K562 (cell line): ENCODE measurements around the gene ARPC1A. TPM values are rescaled to one million over a fixed set of nuclear protein-coding genes. Genes with fewer than 3 reads are reported as not detected.

Experiments
- ATF1 ChIP-seq, 2 experiments: fragments of 450-650 bp in 1 of 2; IDR thresholded peaks; 2 replicates each; pipeline ENCODE4 v1.6.1; 2016; ENCODE audit warnings: missing compliant biosample characterization in 1 of 2, missing genetic modification characterization in 1 of 2
- DPF2 ChIP-seq: fragments of 450-650 bp; IDR thresholded peaks from 2 replicates; pipeline ENCODE4 v1.6.1; 2016
- FOSL1 ChIP-seq: fragments of 200-800 bp; sonication (Bioruptor generic); conservative IDR thresholded peaks from 2 replicates; pipeline ENCODE4 v1.6.1; 2016; ENCODE audit warnings: missing genetic modification characterization, missing compliant biosample characterization
- KLF13 ChIP-seq: fragments of 450-650 bp; IDR thresholded peaks from 2 replicates; pipeline ENCODE4 v1.6.1; 2016; ENCODE audit warnings: missing genetic modification characterization, low read depth, mild to moderate bottlenecking, missing compliant biosample characterization, moderate library complexity, borderline replicate concordance
- NUFIP1 ChIP-seq: fragments of 450-650 bp; IDR thresholded peaks from 2 replicates; pipeline ENCODE4 v1.6.1; 2018; ENCODE audit not compliant: partially characterized antibody
- RB1 ChIP-seq: fragments of 450-650 bp; IDR thresholded peaks from 2 replicates; pipeline ENCODE4 v1.6.1; 2017; ENCODE audit warnings: low read depth, mild to moderate bottlenecking
- SIX5 ChIP-seq, 2 experiments: IDR thresholded peaks; 2 replicates each; pipeline ENCODE4 v1.6.1; 2011; ENCODE audit warnings: low read length in 2 of 2, borderline replicate concordance in 1 of 2, low read depth in 1 of 2, mild to moderate bottlenecking in 1 of 2, moderate library complexity in 1 of 2; ENCODE audit not compliant: insufficient read depth in 1 of 2
- SMARCB1 ChIP-seq: IDR thresholded peaks from 2 replicates; pipeline ENCODE4 v1.6.1; 2011; ENCODE audit warnings: improper control_type of control experiment, low read depth; ENCODE audit not compliant: insufficient read length
- SREBF1 ChIP-seq: fragments of 150-350 bp; IDR thresholded peaks from 2 replicates; pipeline ENCODE4 v1.6.1; 2014; ENCODE audit warnings: antibody characterized with exemption, low read depth, low read length, borderline replicate concordance
- ZBED1 ChIP-seq: IDR thresholded peaks from 2 replicates; pipeline ENCODE4 v1.6.1; 2014
- ZBTB8A ChIP-seq: fragments of 450-650 bp; IDR thresholded peaks from 2 replicates; pipeline ENCODE4 v1.6.1; 2018; ENCODE audit warnings: mild to moderate bottlenecking, moderate library complexity; ENCODE audit not compliant: partially characterized antibody
- ZKSCAN8 ChIP-seq: fragments of 200-800 bp; sonication (Bioruptor generic); IDR thresholded peaks from 2 replicates; pipeline ENCODE4 v1.6.1; 2016; ENCODE audit warnings: missing genetic modification characterization, missing compliant biosample characterization
- polyA plus RNA-seq, 8 experiments: library from polyadenylated mRNA; depleted of rRNA in 4 of 8; stranded (reverse) in 5 of 8; unstranded in 3 of 8; fragments of >200 nt; fragmentation: Nextera tagmentation in 2 of 8; fragmentation: Illumina TruSeq in 1 of 8; extraction: Ambion mirVana in 2 of 8; extraction: Trizol in 1 of 8; gene quantifications; 2 replicates each; pipeline versions ENCODE4 v1.2.1 to v1.2.3, GENCODE V29; 2011 to 2014; ENCODE audit warnings: inconsistent platforms in 1 of 8, missing spikeins in 1 of 8
- total RNA-seq, 7 experiments: library from RNA; depleted of rRNA in 6 of 7; stranded (reverse); fragments of >200 nt in 6 of 7; fragmentation: Illumina TruSeq in 2 of 7; extraction: Trizol in 2 of 7; gene quantifications; 2 replicates each; pipeline versions ENCODE4 v1.2.1 to v1.2.3, GENCODE V29; 2011 to 2021; ENCODE audit warnings: low replicate concordance in 1 of 7
- TF ChIP-seq, protein P1 (sequence below): fragments of 450-650 bp; formaldehyde crosslinking; IDR thresholded peaks from 2 replicates; pipeline ENCODE4 v1.4.0; 2022; ENCODE audit warnings: mild to moderate bottlenecking, moderate library complexity
- TF ChIP-seq, protein P2 (sequence below): fragments of 450-650 bp; formaldehyde crosslinking; IDR thresholded peaks from 2 replicates; pipeline ENCODE4 v1.4.0; 2020; ENCODE audit warnings: mild to moderate bottlenecking
- TF ChIP-seq, protein P3 (sequence below): sonication (generic); formaldehyde crosslinking; IDR thresholded peaks from 2 replicates; pipeline ENCODE4 v1.8.0; 2022; ENCODE audit warnings: mild to moderate bottlenecking, missing genetic modification reagents, borderline replicate concordance
- TF ChIP-seq, protein P4 (sequence below): fragments of 250-450 bp; sonication (Bioruptor Pico); IDR thresholded peaks from 2 replicates; pipeline ENCODE4 v1.5.0; 2021; ENCODE audit warnings: mild to moderate bottlenecking, borderline replicate concordance
- TF ChIP-seq, protein P5 (sequence below), 3 experiments: fragments of 200-800 bp in 1 of 3; sonication (Bioruptor generic) in 1 of 3; sonication (generic) in 1 of 3; formaldehyde crosslinking in 1 of 3; IDR thresholded peaks; 2 replicates each; pipeline versions ENCODE4 v1.6.1 to v1.8.0; 2016 to 2022; ENCODE audit warnings: mild to moderate bottlenecking in 2 of 3, missing compliant biosample characterization in 2 of 3, missing genetic modification characterization in 2 of 3, missing genetic modification reagents in 1 of 3

Gene ARPC1A
- total and polyA plus RNA-seq, 9 of the 15 experiments (the other 6 are each of a cell fraction or from before 2014, with no cell fraction given): 39.5 to 151 (median 86.1) TPM

DNA sequence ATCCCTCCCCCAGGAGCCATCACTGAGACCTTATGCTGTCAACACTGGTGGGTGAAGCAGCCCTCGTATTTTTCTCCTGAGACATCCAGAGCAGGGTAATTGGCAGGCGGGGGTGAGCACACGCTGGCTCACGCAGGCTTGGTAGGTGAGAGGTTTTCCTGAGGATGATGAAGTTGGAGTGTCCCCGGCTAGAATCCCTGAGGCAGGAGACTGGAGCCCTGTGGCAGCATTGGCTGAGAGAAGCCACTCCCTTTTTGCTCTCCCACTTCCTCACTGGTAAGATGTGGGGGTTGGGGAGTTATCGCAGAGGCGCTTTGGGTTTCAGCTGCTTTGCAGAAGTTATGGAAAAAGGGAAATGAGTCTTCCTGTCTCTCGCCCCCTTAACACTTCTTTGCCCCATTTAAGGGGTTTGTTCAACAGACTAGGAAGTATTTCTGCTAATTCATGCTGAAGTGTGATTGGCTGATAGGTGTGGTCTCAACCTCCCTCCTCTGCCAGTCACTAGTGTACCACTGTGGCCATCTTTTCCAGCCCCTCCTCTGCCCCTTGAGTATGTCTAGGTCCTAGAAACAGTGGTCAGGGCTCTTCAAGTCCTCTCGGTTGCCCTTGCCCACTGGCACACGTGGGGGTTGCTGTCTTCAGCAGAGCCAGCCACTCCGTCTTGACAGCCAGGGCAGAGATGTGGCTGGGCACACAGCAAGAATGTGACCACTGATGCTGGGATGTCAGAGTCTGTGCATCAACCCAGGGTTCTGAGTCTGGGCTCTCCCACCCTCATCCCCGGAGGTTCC, 54.5 kb downstream of the ARPC1A start (continued):
- TF ChIP-seq SIX5 (IDR thresholded peaks at IDR 0.05; ENCODE audit: borderline replicate concordance in 1 of 2, insufficient read depth in 1 of 2, low read depth in 1 of 2, low read length in 2 of 2): no peak
- TF ChIP-seq SREBF1: no peak
- TF ChIP-seq KLF13 (tag): no peak
- TF ChIP-seq ZBED1: no peak
- TF ChIP-seq, protein P1, sequence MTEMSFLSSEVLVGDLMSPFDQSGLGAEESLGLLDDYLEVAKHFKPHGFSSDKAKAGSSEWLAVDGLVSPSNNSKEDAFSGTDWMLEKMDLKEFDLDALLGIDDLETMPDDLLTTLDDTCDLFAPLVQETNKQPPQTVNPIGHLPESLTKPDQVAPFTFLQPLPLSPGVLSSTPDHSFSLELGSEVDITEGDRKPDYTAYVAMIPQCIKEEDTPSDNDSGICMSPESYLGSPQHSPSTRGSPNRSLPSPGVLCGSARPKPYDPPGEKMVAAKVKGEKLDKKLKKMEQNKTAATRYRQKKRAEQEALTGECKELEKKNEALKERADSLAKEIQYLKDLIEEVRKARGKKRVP (CRISPR knock-in tag): no peak
- TF ChIP-seq RB1: no peak
- peak; percentile 53 for TF ChIP-seq DPF2
- TF ChIP-seq ZKSCAN8 (CRISPR knock-in tag): no peak; the same call in 1 of the 2 replicates
- TF ChIP-seq, protein P2, sequence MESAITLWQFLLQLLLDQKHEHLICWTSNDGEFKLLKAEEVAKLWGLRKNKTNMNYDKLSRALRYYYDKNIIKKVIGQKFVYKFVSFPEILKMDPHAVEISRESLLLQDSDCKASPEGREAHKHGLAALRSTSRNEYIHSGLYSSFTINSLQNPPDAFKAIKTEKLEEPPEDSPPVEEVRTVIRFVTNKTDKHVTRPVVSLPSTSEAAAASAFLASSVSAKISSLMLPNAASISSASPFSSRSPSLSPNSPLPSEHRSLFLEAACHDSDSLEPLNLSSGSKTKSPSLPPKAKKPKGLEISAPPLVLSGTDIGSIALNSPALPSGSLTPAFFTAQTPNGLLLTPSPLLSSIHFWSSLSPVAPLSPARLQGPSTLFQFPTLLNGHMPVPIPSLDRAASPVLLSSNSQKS (CRISPR knock-in tag): no peak
- TF ChIP-seq ZBTB8A: no peak
- TF ChIP-seq ATF1 (CRISPR knock-in tag; IDR thresholded peaks at IDR 0.05): no peak
- TF ChIP-seq ATF1 (tag; IDR thresholded peaks at IDR 0.05): peak; percentile 36; the same call in 1 of the 2 replicates
- TF ChIP-seq, protein P3, sequence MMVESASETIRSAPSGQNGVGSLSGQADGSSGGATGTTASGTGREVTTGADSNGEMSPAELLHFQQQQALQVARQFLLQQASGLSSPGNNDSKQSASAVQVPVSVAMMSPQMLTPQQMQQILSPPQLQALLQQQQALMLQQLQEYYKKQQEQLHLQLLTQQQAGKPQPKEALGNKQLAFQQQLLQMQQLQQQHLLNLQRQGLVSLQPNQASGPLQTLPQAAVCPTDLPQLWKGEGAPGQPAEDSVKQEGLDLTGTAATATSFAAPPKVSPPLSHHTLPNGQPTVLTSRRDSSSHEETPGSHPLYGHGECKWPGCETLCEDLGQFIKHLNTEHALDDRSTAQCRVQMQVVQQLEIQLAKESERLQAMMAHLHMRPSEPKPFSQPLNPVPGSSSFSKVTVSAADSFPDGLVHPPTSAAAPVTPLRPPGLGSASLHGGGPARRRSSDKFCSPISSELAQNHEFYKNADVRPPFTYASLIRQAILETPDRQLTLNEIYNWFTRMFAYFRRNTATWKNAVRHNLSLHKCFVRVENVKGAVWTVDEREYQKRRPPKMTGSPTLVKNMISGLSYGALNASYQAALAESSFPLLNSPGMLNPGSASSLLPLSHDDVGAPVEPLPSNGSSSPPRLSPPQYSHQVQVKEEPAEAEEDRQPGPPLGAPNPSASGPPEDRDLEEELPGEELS (CRISPR knock-in tag): no peak
- no peak for TF ChIP-seq NUFIP1
- no peak for TF ChIP-seq SMARCB1
- TF ChIP-seq, protein P4, sequence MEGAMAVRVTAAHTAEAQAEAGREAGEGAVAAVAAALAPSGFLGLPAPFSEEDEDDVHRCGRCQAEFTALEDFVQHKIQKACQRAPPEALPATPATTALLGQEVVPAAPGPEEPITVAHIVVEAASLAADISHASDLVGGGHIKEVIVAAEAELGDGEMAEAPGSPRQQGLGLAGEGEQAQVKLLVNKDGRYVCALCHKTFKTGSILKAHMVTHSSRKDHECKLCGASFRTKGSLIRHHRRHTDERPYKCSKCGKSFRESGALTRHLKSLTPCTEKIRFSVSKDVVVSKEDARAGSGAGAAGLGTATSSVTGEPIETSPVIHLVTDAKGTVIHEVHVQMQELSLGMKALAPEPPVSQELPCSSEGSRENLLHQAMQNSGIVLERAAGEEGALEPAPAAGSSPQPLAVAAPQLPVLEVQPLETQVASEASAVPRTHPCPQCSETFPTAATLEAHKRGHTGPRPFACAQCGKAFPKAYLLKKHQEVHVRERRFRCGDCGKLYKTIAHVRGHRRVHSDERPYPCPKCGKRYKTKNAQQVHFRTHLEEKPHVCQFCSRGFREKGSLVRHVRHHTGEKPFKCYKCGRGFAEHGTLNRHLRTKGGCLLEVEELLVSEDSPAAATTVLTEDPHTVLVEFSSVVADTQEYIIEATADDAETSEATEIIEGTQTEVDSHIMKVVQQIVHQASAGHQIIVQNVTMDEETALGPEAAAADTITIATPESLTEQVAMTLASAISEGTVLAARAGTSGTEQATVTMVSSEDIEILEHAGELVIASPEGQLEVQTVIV (CRISPR knock-in tag): no peak
- 0 out of 2 replicates have a peak, but pooled peaks have one; percentile 10 for TF ChIP-seq FOSL1
- TF ChIP-seq, protein P5, sequence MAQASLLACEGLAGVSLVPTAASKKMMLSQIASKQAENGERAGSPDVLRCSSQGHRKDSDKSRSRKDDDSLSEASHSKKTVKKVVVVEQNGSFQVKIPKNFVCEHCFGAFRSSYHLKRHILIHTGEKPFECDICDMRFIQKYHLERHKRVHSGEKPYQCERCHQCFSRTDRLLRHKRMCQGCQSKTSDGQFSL (CRISPR knock-in tag; IDR thresholded peaks at IDR 0.05): no peak
- TF ChIP-seq, protein P5 (tag; IDR thresholded peaks at IDR 0.05): no peak
